ENCODE data around the gene ESR2.

Gene ESR2

GRCh38 chr14:64075613-64076005, 218.6 kb downstream of the ESR2 start:
- Mint-ChIP-seq H3K27me3 (no peaks in the 10 kb centered on the region), H3K9me3 (no peaks in the 10 kb centered on the region), H3K27ac (no peak overlapping the region), H3K36me3 (peaks cover 9 to 19% of the 10 kb centered on the region in 2 donors), H3K4me1 (no peaks in the 10 kb centered on the region), H3K4me3 (no peak overlapping the region)
- DNase-seq (no peak), ATAC-seq (replicated peaks) (no peak)

- Mint-ChIP-seq H3K9me3 (no peaks in the 10 kb centered on the region), H3K4me1 (no peaks in the 10 kb centered on the region), H3K36me3 (peaks cover 9 to 16% of the 10 kb centered on the region in 2 donors), H3K27me3 (no peaks in the 10 kb centered on the region), H3K27ac (no peak overlapping the region), H3K4me3 (no peak overlapping the region)
- ATAC-seq (replicated peaks) = no peak
- no peak for DNase-seq
Measured at GRCh38 chr14:64074961-64075612, 219.1 kb downstream of the ESR2 start.

- peaks cover 9 to 16% of the 10 kb centered on the region in 2 donors for H3K36me3 Mint-ChIP-seq
- no peaks in the 10 kb centered on the region for H3K9me3 Mint-ChIP-seq
- H3K27ac Mint-ChIP-seq = no peak overlapping the region
- no peak for DNase-seq
- no peak for ATAC-seq (replicated peaks)
- H3K27me3 Mint-ChIP-seq = no peaks in the 10 kb centered on the region
- no peak overlapping the region for H3K4me3 Mint-ChIP-seq
- H3K4me1 Mint-ChIP-seq = no peaks in the 10 kb centered on the region
Measured at GRCh38 chr14:64069634-64070359, 224.4 kb downstream of the ESR2 start.

- no peaks in the 10 kb centered on the region for H3K4me1 Mint-ChIP-seq
- H3K4me3 Mint-ChIP-seq = no peak overlapping the region
- no peaks in the 10 kb centered on the region for H3K27me3 Mint-ChIP-seq
- no peak for DNase-seq
- no peaks in the 10 kb centered on the region for H3K9me3 Mint-ChIP-seq
- H3K27ac Mint-ChIP-seq = no peak overlapping the region
- no peak for ATAC-seq (replicated peaks)
- no peaks in the 10 kb centered on the region for H3K36me3 Mint-ChIP-seq
Measured at GRCh38 chr14:64064447-64064846, 229.7 kb downstream of the ESR2 start.

- no peak overlapping the region for H3K4me3 Mint-ChIP-seq
- no peaks in the 10 kb centered on the region for H3K4me1 Mint-ChIP-seq
- DNase-seq = no peak
- ATAC-seq (replicated peaks) = no peak
- H3K27ac Mint-ChIP-seq = no peak overlapping the region
- H3K36me3 Mint-ChIP-seq = peaks cover under 1 to 2% of the 10 kb centered on the region in 2 donors
- H3K27me3 Mint-ChIP-seq = no peaks in the 10 kb centered on the region
- no peaks in the 10 kb centered on the region for H3K9me3 Mint-ChIP-seq
Measured at GRCh38 chr14:64062381-64063115, 231.6 kb downstream of the ESR2 start.

- H3K4me1 Mint-ChIP-seq = no peaks in the 10 kb centered on the region
Measured at GRCh38 chr14:64061706-64062105, 232.5 kb downstream of the ESR2 start.

GRCh38 chr14:64061115-64061514, 233.1 kb downstream of the ESR2 start:
- H3K36me3 Mint-ChIP-seq = peaks cover 4 to 5% of the 10 kb centered on the region in 2 donors
- H3K4me3 Mint-ChIP-seq = no peak overlapping the region
- ATAC-seq (replicated peaks) (no peak), DNase-seq (no peak)
- no peaks in the 10 kb centered on the region for H3K4me1 Mint-ChIP-seq
- H3K27ac Mint-ChIP-seq = no peak overlapping the region
- no peaks in the 10 kb centered on the region for H3K9me3 Mint-ChIP-seq
- H3K27me3 Mint-ChIP-seq = no peaks in the 10 kb centered on the region

More at GRCh38 chr14:64061706-64062105, 232.5 kb downstream of the ESR2 start:
- ATAC-seq (replicated peaks) (no peak), DNase-seq (no peak)
- Mint-ChIP-seq H3K36me3 (peaks cover 2 to 5% of the 10 kb centered on the region in 2 donors), H3K27ac (no peak overlapping the region), H3K9me3 (no peaks in the 10 kb centered on the region), H3K4me3 (no peak overlapping the region), H3K27me3 (no peaks in the 10 kb centered on the region)

GRCh38 chr14:64060648-64061096, 233.5 kb downstream of the ESR2 start:
- DNase-seq (no peak), ATAC-seq (replicated peaks) (peak; percentile 62 to 71)
- H3K36me3 Mint-ChIP-seq = peaks cover 4 to 5% of the 10 kb centered on the region in 2 donors
- H3K9me3 Mint-ChIP-seq = no peaks in the 10 kb centered on the region
- H3K4me3 Mint-ChIP-seq = no peak overlapping the region
- no peak overlapping the region for H3K27ac Mint-ChIP-seq
- H3K4me1 Mint-ChIP-seq = no peaks in the 10 kb centered on the region
- H3K27me3 Mint-ChIP-seq = no peaks in the 10 kb centered on the region

- Mint-ChIP-seq H3K36me3 (peaks cover 4 to 5% of the 10 kb centered on the region in 2 donors), H3K27ac (no peak overlapping the region), H3K4me1 (no peaks in the 10 kb centered on the region), H3K27me3 (no peaks in the 10 kb centered on the region), H3K9me3 (no peaks in the 10 kb centered on the region), H3K4me3 (no peak overlapping the region)
- DNase-seq = no peak
- no peak for ATAC-seq (replicated peaks)
Measured at GRCh38 chr14:64060199-64060545, 234.0 kb downstream of the ESR2 start.

- no peak for DNase-seq
- Mint-ChIP-seq H3K4me3 (no peak overlapping the region), H3K27me3 (no peaks in the 10 kb centered on the region), H3K4me1 (no peaks in the 10 kb centered on the region), H3K9me3 (no peaks in the 10 kb centered on the region), H3K27ac (no peak overlapping the region), H3K36me3 (peaks cover 4 to 5% of the 10 kb centered on the region in 2 donors)
- no peak for ATAC-seq (replicated peaks)
Measured at GRCh38 chr14:64059454-64060198, 234.5 kb downstream of the ESR2 start.

GRCh38 chr14:64053694-64054669, 240.2 kb downstream of the ESR2 start:
- H3K36me3 Mint-ChIP-seq = peaks cover 9 to 10% of the 10 kb centered on the region in 2 donors
- no peak overlapping the region for H3K27ac Mint-ChIP-seq
- H3K9me3 Mint-ChIP-seq = no peaks in the 10 kb centered on the region
- ATAC-seq (replicated peaks) = no peak
- no peaks in the 10 kb centered on the region for H3K4me1 Mint-ChIP-seq
- H3K27me3 Mint-ChIP-seq = no peaks in the 10 kb centered on the region
- H3K4me3 Mint-ChIP-seq = no peak overlapping the region
- no peak for DNase-seq

- Mint-ChIP-seq H3K27ac (no peak overlapping the region), H3K9me3 (no peaks in the 10 kb centered on the region), H3K27me3 (no peaks in the 10 kb centered on the region), H3K36me3 (peaks cover 4 to 6% of the 10 kb centered on the region in 2 donors), H3K4me1 (no peaks in the 10 kb centered on the region), H3K4me3 (no peak overlapping the region)
- DNase-seq (no peak), ATAC-seq (replicated peaks) (no peak)
Measured at GRCh38 chr14:64049616-64050381, 244.4 kb downstream of the ESR2 start.

- ATAC-seq (replicated peaks) = no peak
- peaks cover 4 to 13% of the 10 kb centered on the region in 2 donors for H3K9me3 Mint-ChIP-seq
- H3K27me3 Mint-ChIP-seq = no peaks in the 10 kb centered on the region
- no peaks in the 10 kb centered on the region for H3K4me1 Mint-ChIP-seq
- H3K4me3 Mint-ChIP-seq = no peak overlapping the region
- no peak overlapping the region for H3K27ac Mint-ChIP-seq
- DNase-seq = no peak
- peaks cover 4 to 14% of the 10 kb centered on the region in 2 donors for H3K36me3 Mint-ChIP-seq
Measured at GRCh38 chr14:64045091-64045490, 249.1 kb downstream of the ESR2 start.
